CD4-positive, alpha-beta T cell treated with Interleukin-4 for 4 hours (primary cell): ENCODE measurements around the gene LCN9.
"Not testable (repeated sequence)": the region's sequence is repeated elsewhere in the genome, so short reads cannot be mapped to it uniquely, and the experiment has no call there.

Source experiments
- DNase-seq: peaks from one replicate; pipeline ENCODE4 v3.0.0-alpha.2; 2020

The LCN9 gene

GRCh38 chr9:135662758-135663450 lies at the start of gene LCN9:
LCN9 (plus strand) TSS chr9:135663309; CDS start chr9:135663322, 13 bp downstream.
- DNase-seq, result no peak

GRCh38 chr9:135613946-135614805 lies 48.9 kb upstream of the LCN9 start:
- no peak for DNase-seq

GRCh38 chr9:135614821-135615665 lies 48.1 kb upstream of the LCN9 start:
- DNase-seq, result no peak

- no peak for DNase-seq
Measured at GRCh38 chr9:135615666-135616618, 47.2 kb upstream of the LCN9 start.

GRCh38 chr9:135616619-135617537 lies 46.2 kb upstream of the LCN9 start:
- DNase-seq, result no peak

- no peak for DNase-seq
Measured at GRCh38 chr9:135617538-135617900, 45.6 kb upstream of the LCN9 start.

GRCh38 chr9:135617991-135618411 lies 45.1 kb upstream of the LCN9 start:
- no peak for DNase-seq

- DNase-seq, result no peak
Measured at GRCh38 chr9:135618866-135619598, 44.1 kb upstream of the LCN9 start.

- no peak for DNase-seq
Measured at GRCh38 chr9:135619599-135619886, 43.6 kb upstream of the LCN9 start.

- DNase-seq, result no peak
Measured at GRCh38 chr9:135620558-135620957, 42.6 kb upstream of the LCN9 start.

GRCh38 chr9:135622415-135623020 lies 40.6 kb upstream of the LCN9 start:
- DNase-seq, result no peak

GRCh38 chr9:135624282-135624681 lies 38.8 kb upstream of the LCN9 start:
- DNase-seq, result no peak

- no peak for DNase-seq
Measured at GRCh38 chr9:135632841-135633240, 30.3 kb upstream of the LCN9 start.

GRCh38 chr9:135636930-135637530 lies 26.1 kb upstream of the LCN9 start:
- DNase-seq, result not testable (repeated sequence)

- no peak for DNase-seq
Measured at GRCh38 chr9:135639196-135639595, 23.9 kb upstream of the LCN9 start, which contains the start of gene GLT6D1. GLT6D1 (minus strand) TSS chr9:135639540; CDS start chr9:135639187, 353 bp downstream.

- no peak for DNase-seq
Measured at GRCh38 chr9:135641047-135641446, 22.1 kb upstream of the LCN9 start.

- DNase-seq, result no peak
Measured at GRCh38 chr9:135641745-135642144, 21.4 kb upstream of the LCN9 start.

- no peak for DNase-seq
Measured at GRCh38 chr9:135644631-135645218, 18.4 kb upstream of the LCN9 start.

- DNase-seq, result no peak
Measured at GRCh38 chr9:135647884-135648283, 15.2 kb upstream of the LCN9 start.
